Activated CD4-positive, alpha-beta memory T cell treated with anti-CD3 and anti-CD28 coated beads, Interleukin-2, amount 10 ng/mL, durations not matched to agents 7 days and 5 days (primary cell): ENCODE measurements around the gene HEXA. TPM values are rescaled to one million over a fixed set of nuclear protein-coding genes. Genes with fewer than 3 reads are reported as not detected.

Experiments used
- CTCF ChIA-PET: fragments of 350-600 bp; sonication (Branson Sonifier 250); formaldehyde crosslinking; loops from one replicate; lab custom pipeline; 2021; ENCODE audit warnings: antibody characterized with exemption, inconsistent platforms; lab: Charles Lee
- POLR2A ChIA-PET: fragments of 350-600 bp; sonication (Branson Sonifier 250); formaldehyde crosslinking; loops from one replicate; lab custom pipeline; 2021; ENCODE audit warnings: antibody characterized with exemption; lab: Charles Lee
- DNase-seq: peaks from one replicate; pipeline ENCODE4 v3.0.0-alpha.2; 2020
- H3K27ac Mint-ChIP-seq: one replicate; pipeline ENCODE4 v1.8.0; 2021; ENCODE audit warnings: mild to moderate bottlenecking, mixed read lengths
- H3K27me3 Mint-ChIP-seq: one replicate; pipeline ENCODE4 v1.8.0; 2021; ENCODE audit warnings: mixed read lengths
- H3K36me3 Mint-ChIP-seq: one replicate; pipeline ENCODE4 v1.8.0; 2021; ENCODE audit warnings: low read depth, mixed read lengths
- H3K4me1 Mint-ChIP-seq: one replicate; pipeline ENCODE4 v1.8.0; 2021; ENCODE audit warnings: mixed read lengths
- H3K4me3 Mint-ChIP-seq: one replicate; pipeline ENCODE4 v1.8.0; 2021; ENCODE audit warnings: mild to moderate bottlenecking, mixed read lengths
- H3K9me3 Mint-ChIP-seq: one replicate; pipeline ENCODE4 v1.8.0; 2021; ENCODE audit warnings: mixed read lengths
- total RNA-seq, 2 experiments: library from RNA; stranded (reverse); gene quantifications; one replicate each; pipeline ENCODE4 v1.2.3, GENCODE V29; 2021

HEXA gene
- total RNA-seq, 2 experiments from 2014 or later, result 110 to 111 TPM

DNA sequence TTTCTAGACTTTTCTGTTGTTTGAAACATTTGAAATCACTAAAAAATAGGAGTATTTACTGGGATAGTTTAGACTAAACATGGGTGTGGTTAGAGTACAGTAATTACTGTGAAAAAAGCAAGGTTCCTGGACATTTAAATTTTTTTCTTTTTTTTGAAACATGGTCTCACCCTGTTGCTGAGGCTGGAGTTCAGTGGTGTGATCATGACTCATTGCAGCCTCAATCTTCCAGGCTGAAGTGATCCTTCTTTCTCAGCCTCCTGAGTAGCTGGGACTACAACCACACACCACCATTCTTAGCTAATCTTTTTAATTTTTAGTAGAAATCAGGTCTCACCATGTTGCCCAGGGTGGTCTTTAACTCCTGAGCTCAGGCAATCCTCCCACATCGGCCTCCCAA lies 35.4 kb downstream of the HEXA start:
- no peak overlapping the region for H3K27ac Mint-ChIP-seq
- DNase-seq, result no peak
- POLR2A ChIA-PET, result no interaction called here
- no peaks in the 10 kb centered on the region for H3K9me3 Mint-ChIP-seq
- no peak overlapping the region for H3K4me3 Mint-ChIP-seq
- CTCF ChIA-PET, result interaction anchor here (1.5 to 1.9 kb wide), 2 partner anchors 26 to 28 kb away, joined by 3 to 8 read pairs; no protein-coding TSS in a partner anchor
- no peaks in the 10 kb centered on the region for H3K27me3 Mint-ChIP-seq
- H3K36me3 Mint-ChIP-seq, result peaks cover 3% of the 10 kb centered on the region
- H3K4me1 Mint-ChIP-seq, result no peaks in the 10 kb centered on the region

DNA sequence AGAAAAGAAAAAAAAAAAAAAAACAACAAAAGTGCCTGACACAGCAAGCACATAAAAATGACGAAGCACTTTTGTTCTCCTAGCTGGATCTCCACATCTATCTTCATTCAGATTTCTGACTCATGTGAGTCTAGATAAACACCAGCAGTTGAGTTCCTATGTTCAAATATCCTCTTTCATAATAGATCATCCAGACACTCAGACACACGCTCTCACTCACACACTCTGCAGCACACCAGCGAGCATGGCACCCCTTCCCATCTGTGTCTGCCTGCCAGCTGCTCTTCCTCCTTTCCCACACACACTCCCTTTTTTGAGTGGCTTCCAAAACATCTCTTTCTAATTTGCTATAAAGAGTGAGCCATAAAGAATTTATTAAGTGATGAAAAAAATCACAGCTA lies 36.0 kb downstream of the HEXA start:
- ChIA-PET CTCF (interaction anchor here (1.5 to 1.9 kb wide), 2 partner anchors 26 to 27 kb away, joined by 3 to 8 read pairs; no protein-coding TSS in a partner anchor), POLR2A (no interaction called here)
- no peak for DNase-seq
- Mint-ChIP-seq H3K9me3 (no peaks in the 10 kb centered on the region), H3K4me3 (no peak overlapping the region), H3K27ac (no peak overlapping the region), H3K36me3 (no peaks in the 10 kb centered on the region), H3K27me3 (no peaks in the 10 kb centered on the region), H3K4me1 (no peaks in the 10 kb centered on the region)

DNA sequence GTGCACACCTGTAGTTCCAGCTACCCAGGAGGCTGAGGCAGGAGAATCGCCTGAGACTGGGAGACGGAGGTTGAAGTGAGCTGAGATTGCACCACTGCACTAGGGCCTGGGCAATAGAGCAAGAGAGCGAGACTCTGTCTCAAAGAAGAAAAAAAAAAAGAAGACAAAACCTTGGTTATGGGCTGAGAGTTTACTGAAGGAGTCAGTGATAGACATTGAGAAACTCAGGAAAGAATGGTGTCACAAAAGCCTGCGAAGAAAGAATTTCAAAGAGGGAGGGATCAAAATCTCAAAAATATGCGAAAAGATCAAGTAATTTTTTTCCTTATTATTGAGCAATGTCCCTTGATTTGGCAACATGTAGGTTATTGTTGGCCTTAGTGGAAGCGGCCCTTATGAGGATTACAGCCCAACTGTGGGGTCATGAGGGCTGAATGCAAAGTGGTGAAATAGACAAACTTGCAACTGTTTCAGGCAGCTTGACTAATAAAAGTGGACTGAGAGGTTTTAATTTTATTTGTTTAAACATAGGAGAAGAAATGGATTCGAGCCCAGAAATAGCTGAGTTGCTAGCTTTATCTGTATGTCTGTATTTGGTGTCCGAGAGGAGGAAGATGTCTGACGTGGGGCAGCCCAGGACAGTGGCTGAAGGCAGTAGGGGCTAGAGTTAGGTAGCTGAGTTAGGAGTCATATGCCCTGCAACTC lies 37.0 kb downstream of the HEXA start:
- Mint-ChIP-seq H3K4me1 (no peaks in the 10 kb centered on the region), H3K36me3 (no peaks in the 10 kb centered on the region), H3K4me3 (no peak overlapping the region), H3K27ac (no peak overlapping the region), H3K9me3 (no peaks in the 10 kb centered on the region), H3K27me3 (no peaks in the 10 kb centered on the region)
- POLR2A ChIA-PET, result interaction anchor here (0.7 kb wide), 1 partner anchor 107 kb away, joined by 3 read pairs; no protein-coding TSS in a partner anchor
- CTCF ChIA-PET, result interaction anchor here (0.9 to 1.5 kb wide), 3 partner anchors 25 to 112 kb away, joined by 3 to 5 read pairs (median 3); no protein-coding TSS in a partner anchor
- DNase-seq, result no peak

DNA sequence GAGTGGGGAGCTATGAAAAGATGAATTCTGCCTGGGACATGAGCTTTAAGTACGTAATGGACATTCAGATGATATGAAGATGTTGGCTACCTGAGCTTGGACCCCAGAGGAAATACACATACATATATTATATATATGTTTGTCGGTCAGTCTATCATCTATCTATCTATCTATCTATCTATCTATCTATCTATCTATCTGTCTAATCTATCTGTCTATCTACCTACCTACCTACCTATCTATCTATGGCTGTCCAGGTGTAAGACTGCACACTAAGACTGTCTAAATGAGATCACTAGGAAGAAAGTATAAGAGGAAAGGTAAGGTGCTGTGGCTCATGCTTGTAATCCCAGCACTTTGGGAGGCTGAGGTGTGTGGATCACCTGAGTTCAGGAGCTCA lies 37.7 kb downstream of the HEXA start:
- Mint-ChIP-seq H3K4me1 (no peaks in the 10 kb centered on the region), H3K27me3 (no peaks in the 10 kb centered on the region)

DNA sequence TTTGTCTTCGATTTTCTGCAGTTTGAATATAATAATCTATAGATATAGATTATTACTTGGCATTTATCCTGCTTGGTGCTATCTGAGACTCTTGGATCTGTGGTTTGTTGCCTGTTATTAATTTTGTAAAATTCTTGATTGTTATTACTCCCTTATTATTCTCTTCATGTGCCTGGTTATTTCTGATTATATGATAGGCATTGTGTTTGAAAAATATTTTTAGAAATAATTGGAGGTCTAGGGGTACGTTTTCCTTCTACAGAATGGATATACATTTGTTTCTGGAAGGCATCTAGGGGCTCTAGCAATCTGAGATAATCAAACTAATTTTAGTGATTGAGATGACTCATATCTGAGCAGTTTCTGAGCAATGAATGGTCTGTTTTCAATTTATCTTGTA lies 41.0 kb downstream of the HEXA start:
- no peak overlapping the region for H3K27ac Mint-ChIP-seq
- DNase-seq, result no peak
- ChIA-PET POLR2A (no interaction called here), CTCF (no interaction called here)
- H3K36me3 Mint-ChIP-seq, result no peaks in the 10 kb centered on the region
- H3K9me3 Mint-ChIP-seq, result no peaks in the 10 kb centered on the region
- H3K27me3 Mint-ChIP-seq, result no peaks in the 10 kb centered on the region
- no peak overlapping the region for H3K4me3 Mint-ChIP-seq
- H3K4me1 Mint-ChIP-seq, result no peaks in the 10 kb centered on the region

More for the DNA sequence above, 37.7 kb downstream of the HEXA start:
- Mint-ChIP-seq H3K9me3 (no peaks in the 10 kb centered on the region), H3K27ac (no peak overlapping the region), H3K4me3 (no peak overlapping the region), H3K36me3 (no peaks in the 10 kb centered on the region)
- no peak for DNase-seq
- CTCF ChIA-PET, result interaction anchor here (0.9 kb wide), 1 partner anchor 25 kb away, joined by 5 read pairs; no protein-coding TSS in a partner anchor
- POLR2A ChIA-PET, result no interaction called here

DNA sequence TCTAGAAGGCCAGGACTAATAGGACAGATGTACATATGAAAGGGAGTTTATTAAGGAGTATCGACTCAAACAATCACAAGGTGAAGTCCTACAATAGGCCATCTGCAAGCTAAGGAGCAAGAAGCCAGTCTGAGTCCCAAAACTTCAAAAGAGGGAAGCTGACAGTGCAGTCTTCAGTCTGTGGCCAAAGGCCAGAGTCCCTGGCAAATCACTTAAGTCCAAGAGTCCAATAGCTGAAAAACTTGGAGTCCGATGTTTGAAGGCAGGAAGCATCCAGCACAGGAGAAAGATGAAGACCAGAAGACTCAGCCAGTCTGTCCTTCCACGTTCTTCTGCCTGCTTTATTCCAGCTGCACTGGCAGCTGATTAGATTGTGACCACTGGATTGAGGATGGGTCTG lies 44.8 kb downstream of the HEXA start:
- POLR2A ChIA-PET, result no interaction called here
- DNase-seq, result no peak
- no peaks in the 10 kb centered on the region for H3K27me3 Mint-ChIP-seq
- no peak overlapping the region for H3K4me3 Mint-ChIP-seq
- H3K36me3 Mint-ChIP-seq, result peaks cover 6% of the 10 kb centered on the region
- H3K27ac Mint-ChIP-seq, result no peak overlapping the region
- H3K4me1 Mint-ChIP-seq, result no peaks in the 10 kb centered on the region
- CTCF ChIA-PET, result interaction anchor here (1.6 kb wide), 1 partner anchor 18 kb away, joined by 7 read pairs; no protein-coding TSS in a partner anchor
- no peaks in the 10 kb centered on the region for H3K9me3 Mint-ChIP-seq

DNA sequence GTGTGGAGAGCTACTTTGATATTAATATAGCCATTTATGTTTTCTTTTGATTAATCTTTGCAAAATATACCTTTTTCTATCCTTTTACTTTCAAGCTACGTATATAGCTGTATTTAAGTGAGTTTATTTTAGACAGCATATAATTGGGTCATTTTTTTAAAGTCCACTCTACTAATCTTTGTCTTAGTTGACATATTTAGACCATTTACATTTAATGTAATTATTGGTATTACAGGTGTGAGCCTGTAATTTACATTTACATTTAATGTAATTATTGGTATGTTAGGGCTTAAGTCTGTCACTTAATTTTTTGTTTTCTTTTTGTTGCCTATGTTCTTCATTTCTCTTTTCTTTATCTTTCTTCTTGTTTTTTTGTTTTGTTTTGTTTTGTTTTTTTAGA lies 52.1 kb downstream of the HEXA start:
- peaks cover 6% of the 10 kb centered on the region for H3K36me3 Mint-ChIP-seq
- peaks cover 16% of the 10 kb centered on the region for H3K4me1 Mint-ChIP-seq
- H3K27me3 Mint-ChIP-seq, result peaks cover 14% of the 10 kb centered on the region
- DNase-seq, result no peak
- no peak overlapping the region for H3K4me3 Mint-ChIP-seq
- H3K9me3 Mint-ChIP-seq, result peaks cover 4% of the 10 kb centered on the region
- POLR2A ChIA-PET, result no interaction called here
- H3K27ac Mint-ChIP-seq, result no peak overlapping the region
- CTCF ChIA-PET, result interaction anchor here (0.7 to 1.1 kb wide), 2 partner anchors 10 to 275 kb away, joined by 3 to 4 read pairs; no protein-coding TSS in a partner anchor

DNA sequence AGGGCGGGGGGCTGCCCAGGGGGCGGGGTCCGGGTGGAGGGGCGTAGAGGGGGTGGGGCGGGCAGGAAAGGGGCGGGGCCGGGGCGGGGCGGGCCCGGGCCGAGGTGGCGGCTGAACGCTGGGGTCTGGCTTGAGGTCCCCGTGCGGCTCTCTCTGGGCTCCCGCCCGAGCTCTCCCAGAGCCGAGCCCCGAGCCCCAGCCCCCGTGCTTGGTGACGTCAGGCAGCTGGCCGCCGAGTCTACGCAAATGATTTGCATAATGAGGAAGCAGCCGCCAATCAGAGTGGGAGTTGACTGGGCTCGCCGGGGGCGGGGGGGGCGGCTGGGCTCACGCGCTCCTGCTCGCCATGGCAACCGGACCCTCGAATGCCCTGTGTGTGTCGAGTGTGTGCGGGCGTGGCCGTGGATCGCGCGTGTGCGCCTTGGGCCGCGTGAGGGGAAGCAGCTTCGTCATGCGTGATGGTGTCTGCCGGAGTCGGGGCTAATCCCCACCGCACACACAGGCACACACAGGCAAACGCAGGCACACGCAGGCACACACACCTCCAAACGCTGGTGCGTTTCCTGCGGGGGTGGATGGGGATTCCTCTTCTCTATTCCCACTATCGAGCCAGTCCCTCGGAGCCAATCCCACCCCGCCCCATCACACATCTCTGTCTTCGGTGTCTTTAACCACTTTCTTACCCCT lies 55.7 kb downstream of the HEXA start, which contains the start of gene CELF6:
Gene CELF6 (minus strand): TSS at position 173 of the 687 bp plus-strand sequence. CDS start 283 bp downstream, outside the sequence.
- POLR2A ChIA-PET, result interaction anchor here (0.6 to 1.2 kb wide), 5 partner anchors 20 to 89 kb away, joined by 3 read pairs; partner anchors contain the start of genes HEXA and PKM
- Mint-ChIP-seq H3K27me3 (peaks cover 23% of the 10 kb centered on the region), H3K9me3 (peaks cover 4% of the 10 kb centered on the region), H3K4me3 (peak within 1 kb of the TSS; percentile 71), H3K4me1 (peaks cover 24% of the 10 kb centered on the region), H3K27ac (no peak within 1 kb of the TSS), H3K36me3 (no peaks in the 10 kb centered on the region)
- peak; percentile 76 for DNase-seq
- CTCF ChIA-PET, result interaction anchor here (1.0 kb wide), 1 partner anchor 10 kb away, joined by 3 read pairs; no protein-coding TSS in a partner anchor

DNA sequence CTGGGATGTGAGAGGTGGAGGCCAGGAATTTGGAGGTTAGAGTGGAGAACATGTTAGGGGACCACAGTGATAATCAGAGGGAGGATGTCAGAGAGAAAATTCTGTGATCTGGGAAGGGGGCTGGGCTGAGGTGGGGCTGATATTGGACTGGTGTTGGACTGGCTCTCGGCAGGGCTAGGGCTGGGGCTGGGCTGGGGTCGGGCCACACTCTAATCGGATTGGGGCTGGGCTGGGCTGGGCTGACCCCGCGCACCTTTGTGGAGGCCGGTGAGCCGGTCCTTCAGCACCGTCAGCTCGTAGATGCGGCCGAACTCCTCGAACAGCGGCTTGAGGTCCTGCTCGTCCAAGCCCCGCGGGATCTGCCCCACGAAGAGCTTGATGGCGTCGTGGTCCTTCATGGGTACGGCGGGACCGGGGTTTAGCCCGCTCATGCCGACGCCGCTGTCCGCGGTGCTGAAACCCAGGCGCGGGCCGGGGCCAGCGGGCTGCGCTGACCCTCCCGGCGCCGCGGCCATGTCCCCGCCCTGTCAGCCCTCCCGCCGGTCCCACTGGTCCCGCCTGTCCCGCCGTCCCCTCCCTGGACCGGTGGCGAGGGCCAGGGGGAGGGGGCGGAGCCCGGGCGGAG lies 56.3 kb downstream of the HEXA start:
- peaks cover 24% of the 10 kb centered on the region for H3K4me1 Mint-ChIP-seq
- H3K27me3 Mint-ChIP-seq, result peaks cover 23% of the 10 kb centered on the region
- H3K27ac Mint-ChIP-seq, result no peak overlapping the region
- no peaks in the 10 kb centered on the region for H3K36me3 Mint-ChIP-seq
- H3K4me3 Mint-ChIP-seq, result peak overlapping the region; percentile 65
- DNase-seq, result peak; percentile 54
- POLR2A ChIA-PET, result interaction anchor here (0.6 to 0.8 kb wide), 3 partner anchors 19 to 56 kb away, joined by 3 read pairs; partner anchors contain the start of gene HEXA
- peaks cover 4% of the 10 kb centered on the region for H3K9me3 Mint-ChIP-seq
- CTCF ChIA-PET, result no interaction called here

DNA sequence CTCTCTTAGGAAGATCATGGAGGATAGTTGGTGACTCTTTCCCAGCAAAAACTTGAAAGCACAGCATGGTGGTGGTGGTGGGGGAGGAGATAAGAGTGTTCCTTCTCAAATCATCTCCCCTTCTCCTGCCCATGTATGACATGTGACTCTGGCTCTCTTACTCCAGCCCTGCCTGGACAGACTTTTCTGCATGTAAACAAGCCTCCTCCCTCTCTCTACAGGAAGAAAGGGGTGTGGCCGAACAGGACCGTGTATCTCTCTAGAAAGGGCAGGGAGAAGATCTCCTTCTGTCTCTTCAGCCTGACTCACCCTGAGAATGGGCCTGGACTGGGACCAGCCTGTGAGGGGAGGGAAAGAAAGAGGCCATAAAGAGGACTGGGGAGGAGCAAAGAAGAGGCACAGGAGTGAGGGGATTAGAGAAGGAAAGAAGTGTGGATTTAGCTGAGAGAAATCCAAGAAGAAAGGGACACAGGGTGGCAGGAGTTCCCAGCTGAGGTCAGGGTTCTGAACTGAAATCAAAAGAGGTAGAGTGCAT lies 57.3 kb downstream of the HEXA start:
- H3K4me1 Mint-ChIP-seq, result peaks cover 24% of the 10 kb centered on the region
- peaks cover 2% of the 10 kb centered on the region for H3K9me3 Mint-ChIP-seq
- H3K36me3 Mint-ChIP-seq, result no peaks in the 10 kb centered on the region
- no peak for DNase-seq
- peak overlapping the region; percentile 65 for H3K4me3 Mint-ChIP-seq
- peaks cover 23% of the 10 kb centered on the region for H3K27me3 Mint-ChIP-seq
- no peak overlapping the region for H3K27ac Mint-ChIP-seq
- ChIA-PET POLR2A (no interaction called here), CTCF (no interaction called here)

DNA sequence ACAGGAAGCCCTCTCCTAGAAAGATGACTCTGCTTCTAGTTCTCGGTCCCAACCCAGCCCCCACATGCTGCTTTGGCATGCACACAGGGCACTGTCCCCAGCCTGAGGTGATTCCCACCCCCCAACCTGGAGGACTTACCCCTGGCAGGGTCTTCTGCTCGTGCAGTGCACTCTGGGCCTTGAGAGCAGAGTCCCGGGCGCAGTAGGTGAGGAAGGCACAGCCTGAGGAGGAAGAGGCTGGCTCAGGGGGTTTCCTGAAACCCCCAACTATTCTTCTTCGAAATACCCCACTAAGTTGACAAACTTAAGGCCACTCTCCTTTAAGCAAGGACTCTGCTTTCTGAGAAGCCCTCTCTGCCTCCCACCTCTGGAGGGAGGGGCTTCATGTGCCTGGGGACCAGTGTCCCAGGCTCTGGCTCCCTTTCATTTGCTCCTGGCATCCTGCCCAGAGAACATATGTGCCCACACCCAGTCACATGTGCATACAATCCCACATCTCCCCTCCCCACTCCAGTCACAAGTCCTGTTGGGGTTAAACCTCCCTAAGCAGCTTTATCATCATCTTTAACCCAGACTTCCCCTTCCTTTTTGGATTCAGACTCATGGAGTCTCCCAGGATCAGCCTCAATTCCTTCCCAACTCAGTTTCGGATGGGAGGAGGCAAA lies 60.0 kb downstream of the HEXA start:
- CTCF ChIA-PET, result no interaction called here
- H3K9me3 Mint-ChIP-seq, result no peaks in the 10 kb centered on the region
- POLR2A ChIA-PET, result no interaction called here
- no peak overlapping the region for H3K27ac Mint-ChIP-seq
- H3K4me3 Mint-ChIP-seq, result no peak overlapping the region
- H3K27me3 Mint-ChIP-seq, result peaks cover 21% of the 10 kb centered on the region
- H3K4me1 Mint-ChIP-seq, result peaks cover 22% of the 10 kb centered on the region
- DNase-seq, result no peak
- no peaks in the 10 kb centered on the region for H3K36me3 Mint-ChIP-seq

DNA sequence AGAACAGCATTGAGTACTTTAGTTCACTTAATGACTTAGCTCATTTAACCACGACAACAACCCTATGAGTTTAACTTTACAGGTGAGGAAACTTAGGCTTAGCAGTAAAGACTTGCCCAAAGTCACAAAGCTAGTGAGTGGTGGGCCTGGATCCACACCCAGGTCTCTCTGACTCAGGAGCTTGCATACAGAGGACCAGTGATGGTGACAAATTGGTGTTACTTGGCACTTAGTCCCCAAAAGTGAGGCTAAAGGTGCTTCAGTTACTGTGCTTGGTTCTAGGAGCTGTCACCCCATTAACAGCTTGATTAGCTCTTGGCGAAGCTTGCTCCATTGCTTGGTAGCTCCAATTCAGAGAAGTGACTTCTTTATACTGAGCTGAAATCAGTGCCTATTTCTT lies 61.9 kb downstream of the HEXA start:
- DNase-seq, result no peak
- no peak overlapping the region for H3K4me3 Mint-ChIP-seq
- H3K27ac Mint-ChIP-seq, result no peak overlapping the region
- no peaks in the 10 kb centered on the region for H3K36me3 Mint-ChIP-seq
- H3K27me3 Mint-ChIP-seq, result peaks cover 10% of the 10 kb centered on the region
- no peaks in the 10 kb centered on the region for H3K9me3 Mint-ChIP-seq
- ChIA-PET CTCF (interaction anchor here (0.5 to 2.7 kb wide), 10 partner anchors 8 to 361 kb away, joined by 3 to 13 read pairs (median 3); no protein-coding TSS in a partner anchor), POLR2A (interaction anchor here (0.8 to 2.1 kb wide), 3 partner anchors 35 to 159 kb away, joined by 3 to 14 read pairs (median 4); partner anchors contain the start of genes ARIH1 and HEXA)
- peaks cover 9% of the 10 kb centered on the region for H3K4me1 Mint-ChIP-seq
